ENCODE measurements around the gene POLR2A. TPM values are rescaled to one million over a fixed set of nuclear protein-coding genes. Genes with fewer than 3 reads are reported as not detected.
A peak's percentile ranks its signal among the peaks of the same experiment; 100 is the strongest.

Gene POLR2A
- total RNA-seq, 2 donors from 2014 or later: 42.8 to 56.9 TPM

DNA sequence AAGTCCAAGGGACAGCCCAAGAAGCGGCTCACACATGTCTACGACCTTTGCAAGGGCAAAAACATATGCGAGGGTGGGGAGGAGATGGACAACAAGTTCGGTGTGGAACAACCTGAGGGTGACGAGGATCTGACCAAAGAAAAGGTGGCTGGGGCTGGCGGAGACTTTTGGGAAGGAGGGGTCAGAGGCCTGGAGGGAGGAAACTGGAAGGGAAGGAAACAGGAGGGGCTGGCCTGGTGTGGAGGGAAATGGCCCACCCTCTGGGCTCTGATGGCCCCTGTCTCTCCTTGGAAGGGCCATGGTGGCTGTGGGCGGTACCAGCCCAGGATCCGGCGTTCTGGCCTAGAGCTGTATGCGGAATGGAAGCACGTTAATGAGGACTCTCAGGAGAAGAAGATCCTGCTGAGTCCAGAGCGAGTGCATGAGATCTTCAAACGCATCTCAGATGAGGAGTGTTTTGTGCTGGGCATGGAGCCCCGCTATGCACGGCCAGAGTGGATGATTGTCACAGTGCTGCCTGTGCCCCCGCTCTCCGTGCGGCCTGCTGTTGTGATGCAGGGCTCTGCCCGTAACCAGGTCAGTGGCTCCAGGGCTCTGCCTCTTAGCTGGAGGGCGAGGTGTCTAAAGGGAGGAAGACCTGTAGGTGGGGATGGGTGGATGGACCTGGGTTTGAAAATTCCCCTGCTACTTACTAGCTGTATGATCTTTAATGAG lies 12.5 kb downstream of the POLR2A start:
- peak; percentile 36 for DNase-seq
- intact Hi-C loops (cut with DNase I): loop anchor here in 1 of 2 donors (10.0 kb wide), 1 partner anchor 48 kb away; the partner anchor contains the start of gene TNFSF12
- peak; percentile 52 to 58 for ATAC-seq

DNA sequence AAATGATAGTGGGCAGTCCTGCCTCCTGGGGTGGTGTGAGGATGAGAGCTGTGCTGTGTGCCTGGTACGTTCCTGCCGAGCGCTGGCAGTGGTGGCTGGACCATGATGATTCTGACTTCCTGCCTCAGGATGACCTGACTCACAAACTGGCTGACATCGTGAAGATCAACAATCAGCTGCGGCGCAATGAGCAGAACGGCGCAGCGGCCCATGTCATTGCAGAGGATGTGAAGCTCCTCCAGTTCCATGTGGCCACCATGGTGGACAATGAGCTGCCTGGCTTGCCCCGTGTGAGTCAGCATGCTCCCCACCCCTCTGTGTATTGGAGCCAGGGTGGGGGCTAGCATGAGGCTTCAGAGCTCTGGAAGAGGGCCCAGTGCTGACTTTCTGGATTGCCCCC lies 13.1 kb downstream of the POLR2A start:
- ATAC-seq (peak; percentile 29 to 58), DNase-seq (peak; percentile 56)
- intact Hi-C loops (cut with DNase I): loop anchor here in 1 of 2 donors (10.0 kb wide), 1 partner anchor 48 kb away; the partner anchor contains the start of gene TNFSF12

- DNase-seq (no peak), ATAC-seq (no peak)
These were observed 13.5 kb downstream of the POLR2A start for GRCh38 chr17:7497636-7498035.

GRCh38 chr17:7499161-7499560 lies 15.0 kb downstream of the POLR2A start:
- DNase-seq: no peak
- ATAC-seq: no peak
- intact Hi-C loops (cut with DNase I): loop anchor here in 1 of 2 donors (10.0 kb wide), 1 partner anchor 46 kb away; the partner anchor contains the start of gene TNFSF12

More at GRCh38 chr17:7497636-7498035, 13.5 kb downstream of the POLR2A start:
- intact Hi-C loops (cut with DNase I): loop anchor here in 1 of 2 donors (10.0 kb wide), 1 partner anchor 47 kb away; the partner anchor contains the start of gene TNFSF12

GRCh38 chr17:7501729-7502128 lies 17.6 kb downstream of the POLR2A start:
- DNase-seq (no peak), ATAC-seq (no peak)
- intact Hi-C loops (cut with DNase I): no loop called here

GRCh38 chr17:7502171-7502847 lies 18.1 kb downstream of the POLR2A start:
- intact Hi-C loops (cut with DNase I): no loop called here
- ATAC-seq (no peak), DNase-seq (no peak)

GRCh38 chr17:7502987-7503386 lies 18.8 kb downstream of the POLR2A start:
- intact Hi-C loops (cut with DNase I): no loop called here
- peak in 1 of 2 donors; percentile 18 for ATAC-seq
- no peak for DNase-seq

DNA sequence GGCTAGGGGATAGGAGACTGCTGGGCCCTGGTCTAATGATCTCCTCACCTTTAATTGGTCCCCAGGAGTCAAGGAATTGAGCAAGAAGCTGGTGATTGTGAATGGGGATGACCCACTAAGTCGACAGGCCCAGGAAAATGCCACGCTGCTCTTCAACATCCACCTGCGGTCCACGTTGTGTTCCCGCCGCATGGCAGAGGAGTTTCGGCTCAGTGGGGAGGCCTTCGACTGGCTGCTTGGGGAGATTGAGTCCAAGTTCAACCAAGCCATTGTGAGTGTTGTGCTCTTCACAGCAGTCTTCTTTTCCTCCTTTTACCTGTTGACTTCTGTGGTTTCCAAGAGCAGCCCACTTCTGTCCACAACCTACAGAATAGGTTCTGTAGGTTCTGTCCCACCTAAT lies 19.4 kb downstream of the POLR2A start:
- no peak for ATAC-seq
- intact Hi-C loops (cut with DNase I): no loop called here
- no peak for DNase-seq

- DNase-seq (no peak), ATAC-seq (no peak)
- intact Hi-C loops (cut with DNase I): no loop called here
These were observed 24.0 kb downstream of the POLR2A start for GRCh38 chr17:7508145-7508544.

DNA sequence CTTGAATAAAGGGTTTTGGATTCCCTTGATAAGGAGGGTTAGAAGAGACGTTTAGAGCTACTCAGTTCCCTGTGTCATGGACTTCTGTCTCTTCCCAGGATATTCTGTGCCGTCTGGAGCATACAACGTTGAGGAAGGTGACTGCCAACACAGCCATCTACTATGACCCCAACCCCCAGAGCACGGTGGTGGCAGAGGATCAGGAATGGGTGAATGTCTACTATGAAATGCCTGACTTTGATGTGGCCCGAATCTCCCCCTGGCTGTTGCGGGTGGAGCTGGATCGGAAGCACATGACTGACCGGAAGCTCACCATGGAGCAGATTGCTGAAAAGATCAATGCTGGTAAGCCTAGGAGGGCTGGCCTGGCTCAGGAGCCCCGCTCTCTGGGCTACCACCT lies 24.7 kb downstream of the POLR2A start:
- intact Hi-C loops (cut with DNase I): no loop called here
- ATAC-seq: no peak
- DNase-seq: no peak

GRCh38 chr17:7509937-7510336 lies 25.8 kb downstream of the POLR2A start:
- intact Hi-C loops (cut with DNase I): loop anchor here (5.0 kb wide), 2 partner anchors 47 to 52 kb away; partner anchors contain the start of genes SENP3 (in 1 of the 2) and TNFSF13 (in 1 of the 2)
- no peak for DNase-seq
- no peak for ATAC-seq

- DNase-seq (no peak), ATAC-seq (no peak)
- intact Hi-C loops (cut with DNase I): loop anchor here (5.0 kb wide), 2 partner anchors 46 to 51 kb away; partner anchors contain the start of genes SENP3 (in 1 of the 2) and TNFSF13 (in 1 of the 2)
These were observed 26.9 kb downstream of the POLR2A start for GRCh38 chr17:7511108-7511507.

DNA sequence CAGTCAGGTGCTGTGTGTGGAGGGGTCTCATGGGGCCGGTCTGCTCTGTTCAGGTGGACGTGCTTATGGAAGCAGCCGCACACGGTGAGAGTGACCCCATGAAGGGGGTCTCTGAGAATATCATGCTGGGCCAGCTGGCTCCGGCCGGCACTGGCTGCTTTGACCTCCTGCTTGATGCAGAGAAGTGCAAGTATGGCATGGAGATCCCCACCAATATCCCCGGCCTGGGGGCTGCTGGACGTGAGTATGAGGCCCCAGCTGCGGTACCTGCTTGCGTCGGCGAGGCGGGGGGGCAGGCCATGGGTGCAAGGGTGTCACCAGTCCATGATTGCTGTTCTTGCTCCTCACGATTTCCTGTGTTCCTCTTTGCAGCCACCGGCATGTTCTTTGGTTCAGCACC lies 27.9 kb downstream of the POLR2A start:
- intact Hi-C loops (cut with DNase I): loop anchor here (5.0 kb wide), 2 partner anchors 45 to 50 kb away; partner anchors contain the start of genes SENP3 (in 1 of the 2) and TNFSF13 (in 1 of the 2)
- DNase-seq: no peak
- ATAC-seq: no peak

DNA sequence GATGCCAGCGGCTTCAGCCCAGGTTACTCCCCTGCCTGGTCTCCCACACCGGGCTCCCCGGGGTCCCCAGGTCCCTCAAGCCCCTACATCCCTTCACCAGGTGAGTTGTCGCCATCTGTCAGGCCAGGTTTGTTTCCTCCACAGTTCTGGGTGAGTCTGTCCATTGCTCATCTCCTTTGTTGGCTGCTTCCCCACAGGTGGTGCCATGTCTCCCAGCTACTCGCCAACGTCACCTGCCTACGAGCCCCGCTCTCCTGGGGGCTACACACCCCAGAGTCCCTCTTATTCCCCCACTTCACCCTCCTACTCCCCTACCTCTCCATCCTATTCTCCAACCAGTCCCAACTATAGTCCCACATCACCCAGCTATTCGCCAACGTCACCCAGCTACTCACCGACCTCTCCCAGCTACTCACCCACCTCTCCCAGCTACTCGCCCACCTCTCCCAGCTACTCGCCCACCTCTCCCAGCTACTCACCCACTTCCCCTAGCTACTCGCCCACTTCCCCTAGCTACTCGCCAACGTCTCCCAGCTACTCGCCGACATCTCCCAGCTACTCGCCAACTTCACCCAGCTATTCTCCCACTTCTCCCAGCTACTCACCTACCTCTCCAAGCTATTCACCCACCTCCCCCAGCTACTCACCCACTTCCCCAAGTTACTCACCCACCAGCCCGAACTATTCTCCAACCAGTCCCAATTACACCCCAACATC lies 28.8 kb downstream of the POLR2A start:
- no peak for ATAC-seq
- intact Hi-C loops (cut with DNase I): loop anchor here (5.0 kb wide), 2 partner anchors 44 to 49 kb away; partner anchors contain the start of genes SENP3 (in 1 of the 2) and TNFSF13 (in 1 of the 2)

DNA sequence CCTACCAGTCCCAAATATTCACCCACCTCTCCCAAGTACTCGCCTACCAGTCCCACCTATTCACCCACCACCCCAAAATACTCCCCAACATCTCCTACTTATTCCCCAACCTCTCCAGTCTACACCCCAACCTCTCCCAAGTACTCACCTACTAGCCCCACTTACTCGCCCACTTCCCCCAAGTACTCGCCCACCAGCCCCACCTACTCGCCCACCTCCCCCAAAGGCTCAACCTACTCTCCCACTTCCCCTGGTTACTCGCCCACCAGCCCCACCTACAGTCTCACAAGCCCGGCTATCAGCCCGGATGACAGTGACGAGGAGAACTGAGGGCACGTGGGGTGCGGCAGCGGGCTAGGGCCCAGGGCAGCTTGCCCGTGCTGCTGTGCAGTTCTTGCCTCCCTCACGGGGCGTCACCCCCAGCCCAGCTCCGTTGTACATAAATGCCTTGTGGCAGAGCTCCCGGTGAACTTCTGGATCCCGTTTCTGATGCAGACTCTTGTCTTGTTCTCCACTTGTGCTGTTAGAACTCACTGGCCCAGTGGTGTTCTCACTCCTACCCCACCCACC lies 29.8 kb downstream of the POLR2A start:
- peak in 1 of 2 donors; percentile 46 for ATAC-seq
- intact Hi-C loops (cut with DNase I): loop anchor here (5.0 kb wide), 2 partner anchors 43 to 48 kb away; partner anchors contain the start of genes SENP3 (in 1 of the 2) and TNFSF13 (in 1 of the 2)
- DNase-seq: no peak

More for the DNA sequence above, 28.8 kb downstream of the POLR2A start:
- no peak for DNase-seq

- peak in 1 of 2 donors; percentile 54 for ATAC-seq
- DNase-seq: no peak
- intact Hi-C loops (cut with DNase I): no loop called here
These were observed 31.9 kb downstream of the POLR2A start for GRCh38 chr17:7515911-7516610.

DNA sequence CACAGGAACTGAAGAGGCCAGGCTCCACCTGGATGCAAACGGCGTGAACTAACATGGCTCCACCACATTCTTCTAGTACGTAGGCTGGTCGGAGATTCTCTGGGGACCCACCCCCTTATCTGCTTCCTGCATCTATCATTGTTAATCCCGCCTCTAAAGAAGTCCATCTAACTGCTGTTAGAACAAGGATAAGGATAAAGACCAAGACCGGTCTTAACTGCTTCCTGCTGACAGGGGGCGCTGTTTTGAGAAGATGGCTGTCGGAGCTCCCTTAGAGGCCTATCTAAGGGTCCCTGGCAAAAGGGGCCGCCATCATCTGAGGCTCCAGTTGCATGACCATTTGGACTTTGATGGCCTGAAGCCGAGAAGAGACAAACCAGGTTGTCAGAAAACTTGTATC lies 38.9 kb downstream of the POLR2A start:
- ATAC-seq: peak in 1 of 2 donors; percentile 58
- DNase-seq: peak; percentile 36
- intact Hi-C loops (cut with DNase I): no loop called here

DNA sequence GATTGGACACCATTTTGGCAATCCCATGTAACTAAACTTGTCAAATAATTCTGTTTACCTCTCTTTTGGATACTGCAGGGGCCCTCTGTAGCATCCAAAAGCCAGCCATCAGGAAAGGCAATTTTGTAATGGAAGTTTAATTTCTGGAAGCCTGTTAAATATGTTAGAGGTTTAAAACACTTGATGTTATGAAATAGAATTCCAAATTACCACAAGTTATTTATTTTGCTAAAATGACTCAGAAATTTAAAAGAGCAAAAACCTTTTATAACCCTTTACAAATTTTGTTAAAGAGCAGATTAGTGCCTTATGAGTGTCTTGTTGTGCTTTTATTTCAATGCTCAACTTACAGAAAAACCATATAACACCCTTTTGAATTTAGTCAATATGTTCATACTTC lies 44.7 kb downstream of the POLR2A start:
- DNase-seq (no peak), ATAC-seq (no peak)
- intact Hi-C loops (cut with DNase I): no loop called here
